RPMI8226 (cell line): ENCODE results near the gene FAM170B.

Experiments used
- DNase-seq: peaks from one replicate; pipeline ENCODE4 v3.0.0-alpha.2; 2015

The FAM170B gene

DNA sequence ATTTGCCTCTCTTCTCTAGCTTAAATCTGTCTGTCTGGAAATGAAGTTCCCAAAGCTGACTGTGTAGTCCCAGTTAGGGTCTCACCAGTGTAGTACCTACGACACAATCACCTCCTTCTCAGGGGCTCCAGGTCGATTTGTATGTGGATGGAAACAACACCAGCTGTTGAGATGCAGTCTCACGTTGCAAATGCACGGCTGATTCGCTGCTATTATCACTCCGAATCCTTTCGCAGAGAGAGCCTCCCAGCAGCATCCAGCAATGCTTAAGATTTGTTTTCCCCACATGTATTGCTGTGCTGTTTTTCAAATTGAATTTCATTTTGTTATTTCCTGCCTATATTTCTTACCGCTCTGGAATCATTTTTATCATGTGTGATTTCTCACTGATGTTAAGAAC, 34.8 kb downstream of the FAM170B start:
- DNase-seq: no peak

GRCh38 chr10:49096890-49097445, 36.9 kb downstream of the FAM170B start:
- DNase-seq: no peak

GRCh38 chr10:49094646-49095045, 39.2 kb downstream of the FAM170B start:
- DNase-seq: no peak

GRCh38 chr10:49093922-49094321, 39.9 kb downstream of the FAM170B start:
- DNase-seq: no peak

GRCh38 chr10:49092477-49092876, 41.3 kb downstream of the FAM170B start:
- no peak for DNase-seq

DNA sequence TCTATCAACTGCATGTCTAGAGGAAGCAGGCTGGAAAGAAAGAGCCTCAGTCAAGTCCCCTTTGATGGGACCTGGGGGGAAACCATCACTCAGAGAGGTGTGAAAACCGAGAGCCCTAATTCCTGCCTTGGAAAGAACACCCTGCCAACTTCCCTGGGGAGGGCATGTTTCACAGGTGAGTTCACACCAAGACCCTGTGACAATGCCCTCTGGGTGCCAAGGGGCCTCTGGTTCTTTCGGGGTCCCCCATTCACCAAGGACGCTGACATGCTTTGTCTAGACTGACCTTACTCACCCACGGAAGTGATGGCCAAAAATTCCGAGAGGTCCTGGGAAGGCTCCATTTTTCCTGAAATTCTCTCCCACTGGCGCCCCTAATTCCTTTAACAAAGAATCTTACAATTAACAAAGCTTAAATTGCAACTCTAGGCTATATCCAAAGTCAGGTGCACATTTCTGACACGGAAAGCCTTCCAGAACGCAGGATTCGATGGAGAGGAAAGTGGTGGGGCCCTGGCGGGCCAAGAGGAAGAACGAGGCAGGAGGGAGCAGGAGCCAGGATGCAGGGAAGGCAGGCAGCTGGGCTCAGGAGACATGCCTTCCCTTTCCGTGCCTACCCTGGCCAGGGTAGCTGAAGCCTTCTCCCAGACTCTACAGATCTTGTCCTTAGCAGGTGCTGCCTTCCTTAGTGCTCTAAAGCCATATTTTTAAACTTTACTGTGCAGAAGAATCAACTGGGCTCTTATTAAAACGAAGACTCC, 42.2 kb downstream of the FAM170B start:
- no peak for DNase-seq

DNA sequence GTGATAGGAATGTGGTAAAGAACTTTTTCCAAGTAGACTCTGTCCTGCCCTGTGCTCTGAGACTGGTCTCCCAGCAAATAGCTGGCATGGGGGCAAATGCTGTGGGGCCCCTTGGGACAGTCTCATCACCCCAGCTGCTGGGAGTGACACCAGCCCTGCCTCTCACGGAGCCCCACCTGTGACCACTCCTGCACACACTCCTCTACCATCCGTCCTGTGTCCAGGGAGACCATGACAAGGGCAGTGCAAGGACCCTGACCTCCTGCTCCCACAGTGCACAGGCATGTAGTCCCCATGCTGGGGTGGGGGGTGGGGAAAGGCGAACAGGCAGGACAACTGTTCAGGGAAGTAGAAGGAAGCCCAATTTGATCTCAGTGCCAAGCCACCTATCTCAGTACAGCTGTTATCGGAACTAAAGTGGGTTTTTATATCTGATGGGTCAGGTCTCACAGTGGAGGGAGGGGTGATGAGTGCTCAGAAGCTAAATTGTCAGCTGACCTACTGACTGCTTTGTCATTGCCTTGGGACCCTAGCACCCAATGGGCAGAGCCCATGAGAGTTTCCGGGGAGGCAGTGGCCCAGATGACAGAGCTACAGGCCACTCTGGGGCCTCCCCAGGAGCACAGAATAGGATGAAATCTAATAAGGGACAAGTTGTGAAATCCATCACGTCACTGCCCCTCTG, 43.0 kb downstream of the FAM170B start:
- DNase-seq: no peak

DNA sequence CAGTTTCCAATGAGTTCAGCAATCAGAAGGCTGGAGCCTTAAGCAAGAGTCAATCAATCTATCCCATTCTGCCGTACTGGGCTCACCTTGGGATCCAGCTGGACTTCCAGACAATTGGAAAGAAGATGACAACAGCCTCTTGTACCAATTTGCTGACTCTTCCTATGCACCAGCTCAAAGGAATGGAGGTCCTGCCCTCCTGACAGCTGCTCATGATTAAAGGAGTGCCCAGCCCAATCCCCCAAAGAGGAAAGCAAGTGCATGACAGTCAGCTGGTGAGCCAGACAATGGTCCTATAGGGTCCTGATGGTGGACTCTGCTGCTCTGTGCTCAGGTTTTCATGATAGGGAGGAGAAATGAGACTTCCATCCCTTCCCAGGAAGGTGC, 43.6 kb downstream of the FAM170B start:
- no peak for DNase-seq

DNA sequence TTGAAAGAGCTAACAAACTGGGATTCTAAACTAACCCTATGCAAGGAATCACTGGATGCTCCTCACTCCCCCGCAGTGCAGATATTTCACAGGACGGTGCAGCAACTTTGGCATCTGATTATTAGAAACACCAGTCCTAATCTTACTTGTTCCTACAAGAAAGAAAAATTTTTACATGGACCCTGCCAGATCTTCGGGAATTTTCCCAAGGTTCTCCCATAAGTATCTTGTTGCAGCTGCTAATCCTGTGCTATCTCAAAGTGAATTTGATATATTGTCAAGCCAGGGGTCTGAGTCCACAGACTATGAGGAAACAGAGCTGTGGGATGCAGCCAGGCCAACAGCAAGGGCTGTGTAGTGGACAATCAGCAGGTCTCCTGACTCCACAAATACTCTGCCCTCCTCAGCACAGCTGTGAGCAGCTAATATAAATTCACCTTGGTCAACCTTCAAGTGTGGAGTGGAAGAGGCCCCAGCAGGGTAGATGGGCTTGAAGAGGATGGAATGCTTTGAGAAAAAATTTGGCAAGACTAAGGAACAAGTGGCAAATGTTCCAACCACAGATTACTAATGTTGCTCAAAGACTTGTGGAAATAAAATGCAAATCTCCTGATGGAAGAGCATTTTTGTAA, 44.1 kb downstream of the FAM170B start:
- DNase-seq: no peak

DNA sequence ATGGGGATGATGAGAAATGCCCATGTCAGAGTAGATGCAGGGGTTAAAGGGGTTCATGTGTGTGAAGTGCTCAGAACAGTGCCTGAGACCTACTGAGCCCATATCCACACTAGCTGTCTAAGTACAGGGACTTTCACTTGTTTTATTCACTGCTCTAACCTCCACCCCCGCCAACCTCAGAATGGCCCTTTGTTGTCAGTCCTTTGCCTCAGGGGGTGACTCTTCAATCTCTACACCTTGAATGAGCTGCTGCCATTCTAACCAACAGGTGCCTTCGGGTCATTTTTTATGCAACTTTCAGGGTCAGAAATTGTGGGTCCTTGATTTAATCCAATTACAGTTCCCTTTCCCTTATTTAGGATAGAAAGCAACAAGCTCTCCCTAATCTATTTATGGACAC, 44.7 kb downstream of the FAM170B start:
- no peak for DNase-seq

- no peak for DNase-seq
Observed at GRCh38 chr10:49086889-49087288, 46.9 kb downstream of the FAM170B start.

DNA sequence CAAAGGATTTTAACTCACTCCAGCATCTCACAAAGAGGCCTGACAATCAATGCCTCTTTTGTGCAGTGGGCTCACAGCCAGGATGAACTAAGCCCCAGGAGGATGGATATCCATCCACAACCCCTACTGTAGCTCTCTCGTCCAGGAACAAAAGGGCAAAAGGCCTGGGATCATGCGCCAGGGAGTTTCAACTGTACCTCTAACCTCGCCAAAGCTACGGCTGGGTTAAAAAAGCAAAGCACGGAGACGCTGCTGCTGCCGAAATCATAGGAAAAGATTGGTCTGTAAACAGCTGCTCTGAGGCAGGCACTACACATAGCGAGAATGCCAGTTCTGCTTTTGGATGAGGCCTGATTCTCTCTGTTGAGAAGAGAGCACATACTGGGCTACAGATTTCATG, 50.6 kb downstream of the FAM170B start:
- DNase-seq: peak; percentile 42

GRCh38 chr10:49082766-49083165, 51.1 kb downstream of the FAM170B start:
- no peak for DNase-seq

- peak; percentile 71 for DNase-seq
Observed at GRCh38 chr10:49081547-49082275, 52.1 kb downstream of the FAM170B start.
